Activated naive CD8-positive, alpha-beta T cell treated with anti-CD3 and anti-CD28 coated beads, Interleukin-2, amount 50 U/mL, for 24 hours (primary cell): ENCODE measurements around the gene VNN1.
"Not testable (repeated sequence)": the region's sequence is repeated elsewhere in the genome, so short reads cannot be mapped to it uniquely, and the experiment has no call there.

Experiments used
- ATAC-seq: fragments of 150-1000 bp; cut with Tn5 transposase; one replicate; pipeline ENCODE4 v1.10.0; 2021
- DNase-seq: peaks from one replicate; pipeline ENCODE4 v3.0.0; 2021
- H3K27ac Mint-ChIP-seq: one replicate; pipeline ENCODE4 v1.8.0; 2021; ENCODE audit warnings: mild to moderate bottlenecking, mixed read lengths
- H3K27me3 Mint-ChIP-seq: one replicate; pipeline ENCODE4 v1.8.0; 2021; ENCODE audit warnings: mixed read lengths
- H3K36me3 Mint-ChIP-seq: one replicate; pipeline ENCODE4 v1.8.0; 2021; ENCODE audit warnings: low read depth, mixed read lengths
- H3K4me1 Mint-ChIP-seq: one replicate; pipeline ENCODE4 v1.8.0; 2021; ENCODE audit warnings: mixed read lengths
- H3K4me3 Mint-ChIP-seq: one replicate; pipeline ENCODE4 v1.8.0; 2021; ENCODE audit warnings: mild to moderate bottlenecking, moderate library complexity, mixed read lengths
- H3K9me3 Mint-ChIP-seq: one replicate; pipeline ENCODE4 v1.8.0; 2021; ENCODE audit warnings: mixed read lengths

The VNN1 gene

GRCh38 chr6:132673376-132674094, 40.3 kb downstream of the VNN1 start:
- no peaks in the 10 kb centered on the region for H3K36me3 Mint-ChIP-seq
- no peak for ATAC-seq
- no peaks in the 10 kb centered on the region for H3K9me3 Mint-ChIP-seq
- H3K27me3 Mint-ChIP-seq, result peaks cover 9% of the 10 kb centered on the region
- peaks cover 3% of the 10 kb centered on the region for H3K4me1 Mint-ChIP-seq
- H3K27ac Mint-ChIP-seq, result no peak overlapping the region
- no peak overlapping the region for H3K4me3 Mint-ChIP-seq
- DNase-seq, result no peak

- Mint-ChIP-seq H3K4me3 (no peak overlapping the region), H3K27ac (no peak overlapping the region), H3K9me3 (no peaks in the 10 kb centered on the region), H3K27me3 (peaks cover 7% of the 10 kb centered on the region), H3K36me3 (no peaks in the 10 kb centered on the region), H3K4me1 (peaks cover 3% of the 10 kb centered on the region)
- DNase-seq (no peak), ATAC-seq (no peak)
These were observed 42.6 kb downstream of the VNN1 start for GRCh38 chr6:132671295-132671694.

- Mint-ChIP-seq H3K27me3 (peaks cover 7% of the 10 kb centered on the region), H3K9me3 (no peaks in the 10 kb centered on the region), H3K36me3 (no peaks in the 10 kb centered on the region), H3K4me3 (no peak overlapping the region), H3K27ac (no peak overlapping the region), H3K4me1 (peaks cover 3% of the 10 kb centered on the region)
- ATAC-seq (peak; percentile 61), DNase-seq (no peak)
These were observed 44.1 kb downstream of the VNN1 start for GRCh38 chr6:132669690-132670291.

- H3K4me1 Mint-ChIP-seq, result peaks cover 3% of the 10 kb centered on the region
- H3K9me3 Mint-ChIP-seq, result no peaks in the 10 kb centered on the region
- no peak overlapping the region for H3K27ac Mint-ChIP-seq
- ATAC-seq (no peak), DNase-seq (no peak)
- H3K36me3 Mint-ChIP-seq, result no peaks in the 10 kb centered on the region
- no peak overlapping the region for H3K4me3 Mint-ChIP-seq
- H3K27me3 Mint-ChIP-seq, result peaks cover 7% of the 10 kb centered on the region
These were observed 47.7 kb downstream of the VNN1 start for GRCh38 chr6:132666118-132666517.

GRCh38 chr6:132664309-132665034, 49.4 kb downstream of the VNN1 start:
- no peaks in the 10 kb centered on the region for H3K4me1 Mint-ChIP-seq
- H3K9me3 Mint-ChIP-seq, result no peaks in the 10 kb centered on the region
- H3K27me3 Mint-ChIP-seq, result peaks cover under 1% of the 10 kb centered on the region
- H3K4me3 Mint-ChIP-seq, result no peak overlapping the region
- no peak for ATAC-seq
- H3K27ac Mint-ChIP-seq, result no peak overlapping the region
- no peaks in the 10 kb centered on the region for H3K36me3 Mint-ChIP-seq
- DNase-seq, result no peak

GRCh38 chr6:132663661-132664060, 50.2 kb downstream of the VNN1 start:
- H3K36me3 Mint-ChIP-seq, result no peaks in the 10 kb centered on the region
- no peaks in the 10 kb centered on the region for H3K9me3 Mint-ChIP-seq
- DNase-seq (no peak), ATAC-seq (no peak)
- H3K27me3 Mint-ChIP-seq, result no peaks in the 10 kb centered on the region
- H3K27ac Mint-ChIP-seq, result no peak overlapping the region
- no peak overlapping the region for H3K4me3 Mint-ChIP-seq
- no peaks in the 10 kb centered on the region for H3K4me1 Mint-ChIP-seq

- H3K9me3 Mint-ChIP-seq, result no peaks in the 10 kb centered on the region
- H3K36me3 Mint-ChIP-seq, result no peaks in the 10 kb centered on the region
- no peak for ATAC-seq
- no peak overlapping the region for H3K27ac Mint-ChIP-seq
- no peaks in the 10 kb centered on the region for H3K4me1 Mint-ChIP-seq
- DNase-seq, result no peak
- no peak overlapping the region for H3K4me3 Mint-ChIP-seq
- H3K27me3 Mint-ChIP-seq, result no peaks in the 10 kb centered on the region
These were observed 51.9 kb downstream of the VNN1 start for GRCh38 chr6:132661906-132662305.

- DNase-seq, result no peak
- Mint-ChIP-seq H3K9me3 (no peaks in the 10 kb centered on the region), H3K36me3 (no peaks in the 10 kb centered on the region), H3K27ac (no peak within 1 kb of the TSS), H3K4me1 (no peaks in the 10 kb centered on the region), H3K4me3 (no peak within 1 kb of the TSS), H3K27me3 (no peaks in the 10 kb centered on the region)
- no peak for ATAC-seq
These were observed 54.8 kb downstream of the VNN1 start, which contains the start of gene TAAR1 for GRCh38 chr6:132659082-132659481. Gene TAAR1, minus strand, starts transcription at chr6:132659182. Its CDS starts 13,179 bp downstream, at chr6:132646003.

- H3K9me3 Mint-ChIP-seq, result no peaks in the 10 kb centered on the region
- no peak overlapping the region for H3K4me3 Mint-ChIP-seq
- no peaks in the 10 kb centered on the region for H3K27me3 Mint-ChIP-seq
- DNase-seq, result no peak
- no peaks in the 10 kb centered on the region for H3K36me3 Mint-ChIP-seq
- ATAC-seq, result no peak
- H3K4me1 Mint-ChIP-seq, result peaks cover 5% of the 10 kb centered on the region
- H3K27ac Mint-ChIP-seq, result no peak overlapping the region
These were observed 62.8 kb downstream of the VNN1 start for GRCh38 chr6:132651062-132651461.

GRCh38 chr6:132650429-132650828, 63.4 kb downstream of the VNN1 start:
- DNase-seq, result no peak
- no peaks in the 10 kb centered on the region for H3K9me3 Mint-ChIP-seq
- no peak overlapping the region for H3K27ac Mint-ChIP-seq
- no peak overlapping the region for H3K4me3 Mint-ChIP-seq
- H3K4me1 Mint-ChIP-seq, result peaks cover 5% of the 10 kb centered on the region
- H3K36me3 Mint-ChIP-seq, result no peaks in the 10 kb centered on the region
- H3K27me3 Mint-ChIP-seq, result peaks cover under 1% of the 10 kb centered on the region
- ATAC-seq, result no peak

GRCh38 chr6:132648828-132649227, 65.0 kb downstream of the VNN1 start:
- Mint-ChIP-seq H3K36me3 (no peaks in the 10 kb centered on the region), H3K9me3 (no peaks in the 10 kb centered on the region), H3K27me3 (peaks cover 2% of the 10 kb centered on the region), H3K4me3 (no peak overlapping the region), H3K27ac (no peak overlapping the region), H3K4me1 (peaks cover 5% of the 10 kb centered on the region)
- DNase-seq, result no peak
- ATAC-seq, result no peak

GRCh38 chr6:132648356-132648755, 65.5 kb downstream of the VNN1 start:
- H3K9me3 Mint-ChIP-seq, result no peaks in the 10 kb centered on the region
- ATAC-seq (peak; percentile 59), DNase-seq (no peak)
- peaks cover 5% of the 10 kb centered on the region for H3K4me1 Mint-ChIP-seq
- H3K27ac Mint-ChIP-seq, result no peak overlapping the region
- no peak overlapping the region for H3K4me3 Mint-ChIP-seq
- H3K27me3 Mint-ChIP-seq, result peaks cover 2% of the 10 kb centered on the region
- no peaks in the 10 kb centered on the region for H3K36me3 Mint-ChIP-seq

- DNase-seq, result no peak
These were observed 70.3 kb downstream of the VNN1 start for GRCh38 chr6:132643547-132643946.

GRCh38 chr6:132637135-132637534, 76.7 kb downstream of the VNN1 start:
- not testable (repeated sequence) for H3K36me3 Mint-ChIP-seq, H3K4me3 Mint-ChIP-seq, H3K4me1 Mint-ChIP-seq, DNase-seq, H3K9me3 Mint-ChIP-seq, ATAC-seq, H3K27ac Mint-ChIP-seq
- H3K27me3 Mint-ChIP-seq, result peaks cover 21% of the 10 kb centered on the region

More at GRCh38 chr6:132643547-132643946, 70.3 kb downstream of the VNN1 start:
- no peak overlapping the region for H3K27ac Mint-ChIP-seq
- no peak for ATAC-seq
- no peak overlapping the region for H3K4me3 Mint-ChIP-seq
- no peaks in the 10 kb centered on the region for H3K9me3 Mint-ChIP-seq
- no peaks in the 10 kb centered on the region for H3K36me3 Mint-ChIP-seq
- H3K27me3 Mint-ChIP-seq, result peaks cover 6% of the 10 kb centered on the region
- peaks cover 4% of the 10 kb centered on the region for H3K4me1 Mint-ChIP-seq

- DNase-seq, H3K9me3 Mint-ChIP-seq, H3K4me3 Mint-ChIP-seq, ATAC-seq, H3K36me3 Mint-ChIP-seq, H3K4me1 Mint-ChIP-seq, H3K27ac Mint-ChIP-seq: not testable (repeated sequence)
- peaks cover 25% of the 10 kb centered on the region for H3K27me3 Mint-ChIP-seq
These were observed 77.9 kb downstream of the VNN1 start for GRCh38 chr6:132635906-132636305.
